GM18861 (cell line): ENCODE data around the gene HK2.

ENCODE experiments used
- ATAC-seq: cut with Tn5 transposase; IDR thresholded peaks from one replicate; pipeline ENCODE4 v1.9.1; 2021; ENCODE audit not compliant: unreplicated experiment

HK2 gene

GRCh38 chr2:74930811-74931486 lies 97.0 kb downstream of the HK2 start:
- no peak for ATAC-seq

DNA sequence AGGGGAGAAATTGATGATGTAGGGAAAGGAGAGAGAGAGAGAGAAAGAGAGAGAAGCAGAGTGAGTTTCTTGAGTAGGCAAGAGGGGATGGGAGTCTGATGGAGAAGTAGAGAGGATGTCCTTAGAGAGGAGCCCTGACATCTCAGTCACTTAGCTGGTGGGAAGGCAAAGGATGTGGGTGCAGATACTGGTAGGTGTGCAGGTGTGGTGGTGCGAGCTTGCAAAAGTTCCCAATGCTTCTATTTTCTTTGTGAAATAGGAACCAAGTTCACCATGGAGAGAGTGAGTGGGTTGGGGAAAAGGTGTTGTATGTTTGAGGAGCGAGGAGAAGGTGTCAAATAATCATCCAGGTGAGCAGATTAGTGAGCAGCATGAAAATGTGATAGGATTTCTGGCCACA lies 98.0 kb downstream of the HK2 start:
- no peak for ATAC-seq

GRCh38 chr2:74935975-74936391 lies 102.1 kb downstream of the HK2 start:
- ATAC-seq = no peak

GRCh38 chr2:74937221-74937880 lies 103.4 kb downstream of the HK2 start:
- ATAC-seq = no peak

DNA sequence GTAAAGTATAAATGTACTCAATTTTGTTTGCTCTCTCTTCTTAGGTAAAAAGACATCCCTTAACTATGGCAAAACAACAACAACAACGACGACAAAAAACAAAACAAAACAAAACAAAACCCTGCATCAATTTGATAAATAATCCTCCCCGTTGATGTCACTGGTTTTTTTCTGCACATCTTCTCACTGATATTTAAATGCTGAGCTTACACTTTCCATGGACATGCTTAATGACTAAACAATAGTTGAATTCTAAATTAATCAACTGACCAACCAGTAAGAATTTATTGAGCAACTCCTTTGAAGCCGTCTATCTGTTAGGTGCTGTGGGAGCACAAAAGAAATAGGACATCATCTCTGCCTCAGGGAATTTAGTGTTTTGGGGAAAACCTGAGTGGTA lies 104.3 kb downstream of the HK2 start:
- no peak for ATAC-seq

DNA sequence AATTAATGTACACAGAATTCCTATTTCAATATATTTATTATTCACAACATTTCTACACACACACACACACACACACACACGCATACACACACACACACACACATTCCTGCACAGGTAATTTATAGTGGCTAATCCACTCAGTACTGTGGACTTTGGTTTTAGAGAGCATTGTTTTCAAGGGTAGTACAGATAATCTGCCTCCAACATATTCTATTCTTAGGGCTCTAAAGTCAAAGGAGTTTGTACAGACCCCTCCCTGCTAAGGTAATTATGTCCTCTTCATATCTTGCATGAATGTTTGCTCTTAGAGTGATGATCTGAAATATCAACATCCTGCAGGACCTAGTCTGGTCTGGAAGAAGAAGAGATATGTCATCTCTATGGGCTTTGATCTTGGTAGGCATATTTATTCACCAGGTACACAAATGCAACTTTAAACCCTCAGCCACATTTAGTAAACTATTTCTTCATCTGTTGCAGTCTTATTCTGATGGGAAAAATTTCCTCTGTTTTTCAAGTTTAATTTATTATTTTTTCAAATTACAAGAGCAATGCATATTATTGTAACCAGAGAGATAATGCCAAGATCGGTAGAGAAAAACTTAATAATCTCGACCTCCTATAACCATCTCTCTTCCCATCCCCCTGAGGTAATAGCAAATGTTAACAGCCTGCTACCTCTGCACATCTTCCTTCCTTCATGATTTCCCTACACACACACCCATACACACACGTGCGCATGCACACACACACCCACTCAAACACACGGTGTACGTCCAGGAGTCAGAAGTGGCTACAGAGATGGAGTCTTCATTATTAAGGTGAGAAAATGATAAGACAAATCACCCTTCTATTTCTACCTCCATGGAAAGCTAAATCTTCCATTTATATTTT lies 106.2 kb downstream of the HK2 start:
- no peak for ATAC-seq

DNA sequence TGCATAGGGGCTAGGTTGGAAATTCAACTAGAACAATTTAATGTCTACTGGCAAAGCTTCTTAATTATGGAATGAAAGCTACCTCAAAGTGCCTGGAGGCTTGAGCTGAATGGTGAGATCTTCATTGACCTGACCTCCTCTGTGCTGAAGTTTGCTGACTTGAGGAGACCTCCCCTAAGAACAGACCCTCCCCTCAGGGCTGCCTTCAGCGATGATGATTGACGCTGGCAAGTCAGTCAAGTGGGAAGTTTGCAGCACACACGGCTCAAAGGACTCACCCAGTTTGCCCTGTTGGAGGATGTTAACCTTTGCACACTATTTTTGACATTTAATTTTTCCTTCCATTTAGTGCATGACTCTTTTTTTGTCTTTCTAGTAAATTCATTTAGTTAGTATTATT lies 107.4 kb downstream of the HK2 start:
- ATAC-seq = no peak

DNA sequence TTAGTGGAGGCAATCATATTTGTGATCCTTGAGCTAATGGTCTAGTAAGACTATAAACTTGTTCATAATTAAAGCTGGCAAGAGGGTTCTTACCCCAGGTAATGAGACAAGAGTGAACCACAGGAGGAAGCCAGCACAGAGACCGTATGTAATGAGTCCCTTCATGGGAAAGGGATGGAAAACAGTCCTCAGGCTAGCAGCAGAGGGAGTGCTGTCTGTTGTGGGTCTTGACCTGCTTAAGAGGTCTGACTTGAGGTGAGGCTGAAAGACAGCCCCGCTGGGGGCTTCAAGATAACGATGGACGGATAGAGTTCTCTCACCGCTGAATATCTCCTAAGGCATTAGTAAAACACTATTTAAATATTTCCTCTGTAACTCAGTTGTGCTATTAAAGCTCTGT lies 108.3 kb downstream of the HK2 start:
- no peak for ATAC-seq
